ENCODE results near the gene PHYKPL.

PHYKPL gene

GRCh38 chr5:178232124-178232919 lies at the start of gene PHYKPL:
Gene PHYKPL (minus strand): TSS chr5:178232802. CDS start chr5:178232550, 252 bp downstream.
- peak; percentile 17 to 48 for DNase-seq

GRCh38 chr5:178282391-178282790 lies 49.8 kb upstream of the PHYKPL start:
- no peak for DNase-seq

- DNase-seq: no peak
These were observed 48.7 kb upstream of the PHYKPL start for GRCh38 chr5:178281331-178281730.

GRCh38 chr5:178280631-178281030 lies 48.0 kb upstream of the PHYKPL start:
- no peak for DNase-seq

- peak in 1 of 2 experiments; percentile 23 for DNase-seq
These were observed 47.3 kb upstream of the PHYKPL start for GRCh38 chr5:178279723-178280438.

GRCh38 chr5:178279026-178279722 lies 46.6 kb upstream of the PHYKPL start:
- no peak for DNase-seq

- no peak for DNase-seq
These were observed 45.9 kb upstream of the PHYKPL start for GRCh38 chr5:178278358-178279023.

- no peak for DNase-seq
These were observed 45.3 kb upstream of the PHYKPL start for GRCh38 chr5:178277866-178278265.

GRCh38 chr5:178277346-178277745 lies 44.7 kb upstream of the PHYKPL start:
- DNase-seq: no peak

- DNase-seq: no peak
These were observed 42.4 kb upstream of the PHYKPL start for GRCh38 chr5:178274781-178275537.

- no peak for DNase-seq
These were observed 41.3 kb upstream of the PHYKPL start for GRCh38 chr5:178273665-178274541.

- DNase-seq: no peak
These were observed 40.4 kb upstream of the PHYKPL start for GRCh38 chr5:178273041-178273440.

- no peak for DNase-seq
These were observed 40.0 kb upstream of the PHYKPL start for GRCh38 chr5:178272591-178272990.

GRCh38 chr5:178271726-178272479 lies 39.3 kb upstream of the PHYKPL start:
- DNase-seq: no peak

GRCh38 chr5:178271231-178271630 lies 38.6 kb upstream of the PHYKPL start:
- no peak for DNase-seq

- no peak for DNase-seq
These were observed 36.9 kb upstream of the PHYKPL start for GRCh38 chr5:178269499-178269898.

- no peak for DNase-seq
These were observed 35.3 kb upstream of the PHYKPL start for GRCh38 chr5:178267876-178268275.

GRCh38 chr5:178267245-178267644 lies 34.6 kb upstream of the PHYKPL start:
- no peak for DNase-seq

- no peak for DNase-seq
These were observed 34.0 kb upstream of the PHYKPL start for GRCh38 chr5:178266581-178266980.

- no peak for DNase-seq
These were observed 33.1 kb upstream of the PHYKPL start for GRCh38 chr5:178265746-178266145.
